Mucosa of rectum (tissue), 2 donors: ENCODE results near the gene HAPSTR1.
"Not testable (repeated sequence)": the region's sequence is repeated elsewhere in the genome, so short reads cannot be mapped to it uniquely, and the experiment has no call there.

Experiments used
- H3K27ac ChIP-seq, 2 donors: one replicate each; pipeline ENCODE4 v1.7.0; 2013; ENCODE audit warnings: inconsistent platforms in 2 of 2, low read depth in 2 of 2, low read length in 2 of 2
- H3K27me3 ChIP-seq, 2 donors: one replicate each; pipeline ENCODE4 v1.7.0; 2013; ENCODE audit warnings: low read length in 2 of 2; ENCODE audit not compliant: control insufficient read depth in 2 of 2, insufficient read depth in 2 of 2
- H3K36me3 ChIP-seq, 2 donors: one replicate each; pipeline ENCODE4 v1.7.0; 2013; ENCODE audit warnings: low read length in 2 of 2; ENCODE audit not compliant: control insufficient read depth in 2 of 2, insufficient read depth in 2 of 2
- H3K4me1 ChIP-seq, 2 donors: one replicate each; pipeline ENCODE4 v1.7.0; 2013; ENCODE audit warnings: low read length in 2 of 2, mild to moderate bottlenecking in 1 of 2; ENCODE audit not compliant: control insufficient read depth in 2 of 2, insufficient read depth in 2 of 2
- H3K4me3 ChIP-seq, 2 donors: one replicate each; pipeline ENCODE4 v1.7.0; 2013; ENCODE audit warnings: low read length in 2 of 2
- H3K9ac ChIP-seq, 2 donors: one replicate each; pipeline ENCODE4 v1.7.0; 2013; ENCODE audit warnings: low read length in 2 of 2, low read depth in 1 of 2, mild to moderate bottlenecking in 1 of 2
- H3K9me3 ChIP-seq, 2 donors: one replicate each; pipeline ENCODE4 v1.7.0; 2013; ENCODE audit warnings: low read length in 2 of 2; ENCODE audit not compliant: control insufficient read depth in 2 of 2
- donor health status: healthy.
- donor health status: Normal muscosa, but diverticular disease.

HAPSTR1 gene

GRCh38 chr16:9070254-9070653 is 21.2 kb upstream of the HAPSTR1 start:
- Histone ChIP-seq H3K4me3 (no peak overlapping the region), H3K27me3 (no peaks in the 10 kb centered on the region), H3K9me3 (no peaks in the 10 kb centered on the region), H3K9ac (no peak overlapping the region), H3K4me1 (no peaks in the 10 kb centered on the region), H3K36me3 (no peaks in the 10 kb centered on the region), H3K27ac (no peak overlapping the region)

GRCh38 chr16:9071377-9071776 is 20.1 kb upstream of the HAPSTR1 start:
- Histone ChIP-seq H3K9ac (no peak overlapping the region), H3K4me1 (no peaks in the 10 kb centered on the region), H3K36me3 (no peaks in the 10 kb centered on the region), H3K27me3 (no peaks in the 10 kb centered on the region), H3K27ac (no peak overlapping the region), H3K9me3 (no peaks in the 10 kb centered on the region), H3K4me3 (no peak overlapping the region)

- H3K9ac ChIP-seq: no peak overlapping the region
- no peak overlapping the region for H3K4me3 ChIP-seq
- no peak overlapping the region for H3K27ac ChIP-seq
- no peaks in the 10 kb centered on the region for H3K27me3 ChIP-seq
- no peaks in the 10 kb centered on the region for H3K4me1 ChIP-seq
- H3K9me3 ChIP-seq: no peaks in the 10 kb centered on the region
- H3K36me3 ChIP-seq: no peaks in the 10 kb centered on the region
Measured at GRCh38 chr16:9072806-9073341, 18.6 kb upstream of the HAPSTR1 start.

- Histone ChIP-seq H3K9me3 (no peaks in the 10 kb centered on the region), H3K27me3 (no peaks in the 10 kb centered on the region), H3K9ac (no peak overlapping the region), H3K27ac (no peak overlapping the region), H3K4me1 (no peaks in the 10 kb centered on the region), H3K4me3 (no peak overlapping the region), H3K36me3 (no peaks in the 10 kb centered on the region)
Measured at GRCh38 chr16:9075299-9076071, 16.0 kb upstream of the HAPSTR1 start.

GRCh38 chr16:9077091-9077809 is 14.2 kb upstream of the HAPSTR1 start:
- H3K27me3 ChIP-seq: no peaks in the 10 kb centered on the region
- no peak overlapping the region for H3K27ac ChIP-seq
- H3K4me1 ChIP-seq: no peaks in the 10 kb centered on the region

GRCh38 chr16:9078467-9079429 is 12.7 kb upstream of the HAPSTR1 start:
- H3K27ac ChIP-seq: not testable (repeated sequence)

More at GRCh38 chr16:9077091-9077809, 14.2 kb upstream of the HAPSTR1 start:
- Histone ChIP-seq H3K36me3 (no peaks in the 10 kb centered on the region), H3K4me3 (no peak overlapping the region), H3K9me3 (no peaks in the 10 kb centered on the region), H3K9ac (no peak overlapping the region)

GRCh38 chr16:9079430-9079812 is 12.0 kb upstream of the HAPSTR1 start:
- no peak overlapping the region for H3K9ac ChIP-seq
- H3K36me3 ChIP-seq: no peaks in the 10 kb centered on the region
- no peak overlapping the region for H3K4me3 ChIP-seq
- H3K9me3 ChIP-seq: no peaks in the 10 kb centered on the region
- no peak overlapping the region for H3K27ac ChIP-seq
- no peaks in the 10 kb centered on the region for H3K4me1 ChIP-seq
- H3K27me3 ChIP-seq: no peaks in the 10 kb centered on the region

More at GRCh38 chr16:9078467-9079429, 12.7 kb upstream of the HAPSTR1 start:
- not testable (repeated sequence) for H3K4me1 ChIP-seq, H3K36me3 ChIP-seq, H3K9ac ChIP-seq, H3K4me3 ChIP-seq, H3K9me3 ChIP-seq, H3K27me3 ChIP-seq

GRCh38 chr16:9081158-9081557 is 10.3 kb upstream of the HAPSTR1 start:
- no peak overlapping the region for H3K4me3 ChIP-seq
- H3K9me3 ChIP-seq: no peaks in the 10 kb centered on the region
- no peak overlapping the region for H3K9ac ChIP-seq
- no peaks in the 10 kb centered on the region for H3K4me1 ChIP-seq
- no peaks in the 10 kb centered on the region for H3K36me3 ChIP-seq
- no peak overlapping the region for H3K27ac ChIP-seq
- H3K27me3 ChIP-seq: no peaks in the 10 kb centered on the region

GRCh38 chr16:9081843-9082242 is 9.6 kb upstream of the HAPSTR1 start:
- Histone ChIP-seq H3K9ac (no peak overlapping the region), H3K27me3 (no peaks in the 10 kb centered on the region), H3K9me3 (no peaks in the 10 kb centered on the region), H3K4me1 (no peaks in the 10 kb centered on the region), H3K27ac (no peak overlapping the region), H3K4me3 (no peak overlapping the region), H3K36me3 (no peaks in the 10 kb centered on the region)
